ENCODE measurements around the gene ITPRID2. TPM values are rescaled to one million over a fixed set of nuclear protein-coding genes. Genes with fewer than 3 reads are reported as not detected.

Gene ITPRID2
- total RNA-seq, 1 experiment from 2014 or later, result 419 TPM

GRCh38 chr2:181885096-181885495 is 6.4 kb upstream of the ITPRID2 start:
- POLR2A ChIA-PET (ENCODE audit: unreplicated experiment), result no interaction called here
- intact Hi-C loops (cut with micrococcal nuclease; ENCODE audit: unreplicated experiment), result no loop called here
- CTCF ChIA-PET, result no interaction called here
- H3F3A ChIP-seq (ENCODE audit: insufficient read depth, low read depth), result no peaks in the 10 kb centered on the region
- BruUV-seq (replicated peaks), result no TSS peak
- H3K79me2 ChIP-seq (ENCODE audit: low read depth), result no peaks in the 10 kb centered on the region
- no peak overlapping the region for H3K4me3 ChIP-seq
- H4K20me1 ChIP-seq (ENCODE audit: insufficient read depth), result no peaks in the 10 kb centered on the region
- no peak overlapping the region for H2AFZ ChIP-seq
- H3K4me2 ChIP-seq, result no peak overlapping the region
- TF ChIP-seq EZH2 (IDR thresholded peaks at IDR 0.05; ENCODE audit: low read depth), result no peak
- TF ChIP-seq, protein P1, sequence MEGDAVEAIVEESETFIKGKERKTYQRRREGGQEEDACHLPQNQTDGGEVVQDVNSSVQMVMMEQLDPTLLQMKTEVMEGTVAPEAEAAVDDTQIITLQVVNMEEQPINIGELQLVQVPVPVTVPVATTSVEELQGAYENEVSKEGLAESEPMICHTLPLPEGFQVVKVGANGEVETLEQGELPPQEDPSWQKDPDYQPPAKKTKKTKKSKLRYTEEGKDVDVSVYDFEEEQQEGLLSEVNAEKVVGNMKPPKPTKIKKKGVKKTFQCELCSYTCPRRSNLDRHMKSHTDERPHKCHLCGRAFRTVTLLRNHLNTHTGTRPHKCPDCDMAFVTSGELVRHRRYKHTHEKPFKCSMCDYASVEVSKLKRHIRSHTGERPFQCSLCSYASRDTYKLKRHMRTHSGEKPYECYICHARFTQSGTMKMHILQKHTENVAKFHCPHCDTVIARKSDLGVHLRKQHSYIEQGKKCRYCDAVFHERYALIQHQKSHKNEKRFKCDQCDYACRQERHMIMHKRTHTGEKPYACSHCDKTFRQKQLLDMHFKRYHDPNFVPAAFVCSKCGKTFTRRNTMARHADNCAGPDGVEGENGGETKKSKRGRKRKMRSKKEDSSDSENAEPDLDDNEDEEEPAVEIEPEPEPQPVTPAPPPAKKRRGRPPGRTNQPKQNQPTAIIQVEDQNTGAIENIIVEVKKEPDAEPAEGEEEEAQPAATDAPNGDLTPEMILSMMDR (conservative IDR thresholded peaks at IDR 0.05), result no peak
- H3K27me3 ChIP-seq (ENCODE audit: insufficient read depth, low read depth), result no peaks in the 10 kb centered on the region
- no peak overlapping the region for H3K27ac ChIP-seq
- H3K4me1 ChIP-seq (replicated peaks; ENCODE audit: insufficient read depth), result no peaks in the 10 kb centered on the region
- H3K9me2 ChIP-seq (ENCODE audit: insufficient read depth), result no peaks in the 10 kb centered on the region
- no peaks in the 10 kb centered on the region for H3K36me3 ChIP-seq (ENCODE audit: low read depth)
- no peaks in the 10 kb centered on the region for H3K9me3 ChIP-seq (ENCODE audit: insufficient read depth, low read depth)
- DNase-seq, result no peak

- CTCF ChIA-PET, result no interaction called here
These were observed 5.3 kb upstream of the ITPRID2 start for GRCh38 chr2:181886192-181886591.

DNA sequence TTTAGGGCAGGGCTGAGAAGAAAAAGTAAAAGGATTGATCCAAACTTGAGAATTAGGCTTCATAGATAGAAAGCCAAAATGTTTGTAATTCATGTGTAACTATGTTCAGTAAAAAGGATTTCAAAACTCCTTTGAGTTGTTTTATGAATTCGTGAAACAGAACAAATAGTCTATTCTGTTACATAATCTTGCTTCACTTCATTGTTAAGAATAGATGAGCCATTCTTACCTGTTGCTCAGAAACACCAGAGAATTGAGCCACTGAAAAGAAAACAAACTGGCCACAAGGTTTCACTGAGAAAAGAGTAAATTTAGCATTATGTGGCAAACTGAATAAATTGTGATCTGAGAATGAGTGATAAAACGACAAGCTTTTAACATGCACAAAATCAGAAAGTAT is 4.5 kb upstream of the ITPRID2 start:
- Histone ChIP-seq H3K4me3 (no peak overlapping the region), H3K9me2 (ENCODE audit: insufficient read depth) (no peaks in the 10 kb centered on the region), H3K79me2 (ENCODE audit: low read depth) (peaks cover under 1% of the 10 kb centered on the region), H3F3A (ENCODE audit: insufficient read depth, low read depth) (no peaks in the 10 kb centered on the region; the same call in 1 of the 2 replicates), H4K20me1 (ENCODE audit: insufficient read depth) (no peaks in the 10 kb centered on the region), H3K27me3 (ENCODE audit: insufficient read depth, low read depth) (no peaks in the 10 kb centered on the region), H3K4me1 (replicated peaks; ENCODE audit: insufficient read depth) (peaks cover 9% of the 10 kb centered on the region), H3K9me3 (ENCODE audit: insufficient read depth, low read depth) (no peaks in the 10 kb centered on the region), H2AFZ (no peak overlapping the region), H3K27ac (no peak overlapping the region), H3K36me3 (ENCODE audit: low read depth) (no peaks in the 10 kb centered on the region), H3K4me2 (no peak overlapping the region)
- intact Hi-C loops (cut with micrococcal nuclease; ENCODE audit: unreplicated experiment), result no loop called here
- ChIA-PET CTCF (no interaction called here), POLR2A (ENCODE audit: unreplicated experiment) (no interaction called here)
- no peak for DNase-seq
- TF ChIP-seq, protein P1 (conservative IDR thresholded peaks at IDR 0.05), result no peak
- TF ChIP-seq EZH2 (IDR thresholded peaks at IDR 0.05; ENCODE audit: low read depth), result no peak
- BruUV-seq (replicated peaks), result no TSS peak

More at GRCh38 chr2:181886192-181886591, 5.3 kb upstream of the ITPRID2 start:
- Histone ChIP-seq H3F3A (ENCODE audit: insufficient read depth, low read depth) (no peaks in the 10 kb centered on the region; the same call in 1 of the 2 replicates), H2AFZ (no peak overlapping the region), H4K20me1 (ENCODE audit: insufficient read depth) (no peaks in the 10 kb centered on the region), H3K9me2 (ENCODE audit: insufficient read depth) (no peaks in the 10 kb centered on the region), H3K4me1 (replicated peaks; ENCODE audit: insufficient read depth) (peaks cover 8% of the 10 kb centered on the region), H3K9me3 (ENCODE audit: insufficient read depth, low read depth) (no peaks in the 10 kb centered on the region), H3K27ac (no peak overlapping the region), H3K36me3 (ENCODE audit: low read depth) (no peaks in the 10 kb centered on the region), H3K27me3 (ENCODE audit: insufficient read depth, low read depth) (no peaks in the 10 kb centered on the region), H3K79me2 (ENCODE audit: low read depth) (no peaks in the 10 kb centered on the region), H3K4me2 (no peak overlapping the region), H3K4me3 (no peak overlapping the region)
- POLR2A ChIA-PET (ENCODE audit: unreplicated experiment), result interaction anchor here (0.6 kb wide), 1 partner anchor 132 kb away, joined by 4 read pairs; no protein-coding TSS in a partner anchor
- intact Hi-C loops (cut with micrococcal nuclease; ENCODE audit: unreplicated experiment), result no loop called here
- TF ChIP-seq EZH2 (IDR thresholded peaks at IDR 0.05; ENCODE audit: low read depth), result no peak
- TF ChIP-seq, protein P1 (conservative IDR thresholded peaks at IDR 0.05), result no peak
- DNase-seq, result no peak
- BruUV-seq (replicated peaks), result no TSS peak

Data from PC-9 (cell line).